GM12864 (cell line): Measurements from ENCODE around the gene PRR14.

Source experiments
- DNase-seq: peaks from one replicate; pipeline ENCODE4 v3.0.0-alpha.2; 2011; ENCODE audit warnings: low read depth
- H3K4me3 ChIP-seq: 2 replicates; pipeline ENCODE4 v1.5.1; 2011; ENCODE audit warnings: mild to moderate bottlenecking, low read depth, low read length, control low read depth
- CTCF ChIP-seq: IDR thresholded peaks from 2 replicates; pipeline ENCODE4 v1.5.1; 2011; ENCODE audit warnings: low read depth, mild to moderate bottlenecking, moderate library complexity, low read length, control low read depth, inconsistent platforms; ENCODE audit errors: missing control alignments

PRR14 gene

GRCh38 chr16:30660424-30661261 lies 9.9 kb downstream of the PRR14 start:
- DNase-seq, result peak; percentile 61
- peak overlapping the region; percentile 93 for H3K4me3 ChIP-seq
- no peak for TF ChIP-seq CTCF

GRCh38 chr16:30662449-30662848 lies 11.7 kb downstream of the PRR14 start:
- no peak overlapping the region; the same call in 1 of the 2 replicates for H3K4me3 ChIP-seq
- DNase-seq, result no peak
- no peak for TF ChIP-seq CTCF

GRCh38 chr16:30663038-30663437 lies 12.3 kb downstream of the PRR14 start:
- no peak for TF ChIP-seq CTCF
- H3K4me3 ChIP-seq, result no peak overlapping the region
- DNase-seq, result no peak

- no peak for DNase-seq
- no peak for TF ChIP-seq CTCF
- H3K4me3 ChIP-seq, result no peak overlapping the region
Measured at GRCh38 chr16:30663820-30664219, 13.1 kb downstream of the PRR14 start.

GRCh38 chr16:30664616-30665109 lies 13.9 kb downstream of the PRR14 start:
- TF ChIP-seq CTCF, result no peak
- DNase-seq, result no peak
- no peak overlapping the region for H3K4me3 ChIP-seq

GRCh38 chr16:30665155-30665829 lies 14.5 kb downstream of the PRR14 start:
- TF ChIP-seq CTCF, result no peak
- DNase-seq, result no peak
- H3K4me3 ChIP-seq, result no peak overlapping the region
